HAP-1 (cell line): ENCODE results near the gene PLIN4.

Experiments
- DNase-seq, 2 experiments: peaks; one replicate each; pipeline ENCODE4 v3.0.0-alpha.2; 2016 to 2020; ENCODE audit warnings: low spot score in 2 of 2
- H3K27me3 ChIP-seq: fragments of 250-450 bp; sonication (Bioruptor Pico); 2 replicates; pipeline ENCODE4 v1.5.1; 2020; ENCODE audit warnings: low read depth, mild to moderate bottlenecking, moderate library complexity
- H3K36me3 ChIP-seq: fragments of 250-450 bp; sonication (Bioruptor Pico); replicated peaks from 2 replicates; pipeline ENCODE4 v1.5.1; 2020; ENCODE audit warnings: mild to moderate bottlenecking
- H3K4me1 ChIP-seq: fragments of 250-450 bp; sonication (Bioruptor Pico); 2 replicates; pipeline ENCODE4 v1.5.1; 2020; ENCODE audit warnings: mild to moderate bottlenecking
- H3K4me3 ChIP-seq: fragments of 250-450 bp; sonication (Bioruptor Pico); 2 replicates; pipeline ENCODE4 v1.5.1; 2020; ENCODE audit warnings: mild to moderate bottlenecking, moderate library complexity
- H3K9me3 ChIP-seq: fragments of 250-450 bp; sonication (Bioruptor Pico); 2 replicates; pipeline ENCODE4 v1.5.1; 2020; ENCODE audit warnings: mild to moderate bottlenecking, moderate library complexity
- in situ Hi-C: fragments of 300-500 bp; cut with MboI; formaldehyde crosslinking; loops from 3 replicates; pipeline ENCODE4 v1.14.3; 2020; ENCODE audit warnings: low sequenced_read_pairs, inconsistent platforms, mixed read lengths

Gene PLIN4

GRCh38 chr19:4471403-4472173, 46.7 kb downstream of the PLIN4 start:
- peak; percentile 99 to 100 for DNase-seq
- in situ Hi-C loops: no loop called here
- H3K4me1 ChIP-seq: no peaks in the 10 kb centered on the region; the same call in none of the 2 replicates
- no peaks in the 10 kb centered on the region for H3K27me3 ChIP-seq
- H3K9me3 ChIP-seq: no peaks in the 10 kb centered on the region
- H3K4me3 ChIP-seq: peak overlapping the region; percentile 42
- peaks cover 7% of the 10 kb centered on the region for H3K36me3 ChIP-seq

- no peaks in the 10 kb centered on the region for H3K27me3 ChIP-seq
- H3K9me3 ChIP-seq: no peaks in the 10 kb centered on the region
- DNase-seq: no peak
- no peaks in the 10 kb centered on the region; the same call in 1 of the 2 replicates for H3K36me3 ChIP-seq
- in situ Hi-C loops: no loop called here
- H3K4me3 ChIP-seq: no peak overlapping the region
- no peaks in the 10 kb centered on the region for H3K4me1 ChIP-seq
Observed at GRCh38 chr19:4467835-4468234, 50.5 kb downstream of the PLIN4 start.

- in situ Hi-C loops: no loop called here
- no peaks in the 10 kb centered on the region for H3K27me3 ChIP-seq
- DNase-seq: no peak
- H3K4me1 ChIP-seq: no peaks in the 10 kb centered on the region
- H3K4me3 ChIP-seq: no peak overlapping the region
- no peaks in the 10 kb centered on the region for H3K9me3 ChIP-seq
- no peaks in the 10 kb centered on the region for H3K36me3 ChIP-seq
Observed at GRCh38 chr19:4464815-4465581, 53.3 kb downstream of the PLIN4 start.

- Histone ChIP-seq H3K36me3 (peaks cover 4% of the 10 kb centered on the region), H3K4me3 (peak within 1 kb of the TSS; percentile 54), H3K9me3 (no peaks in the 10 kb centered on the region), H3K4me1 (peaks cover 10% of the 10 kb centered on the region), H3K27me3 (no peaks in the 10 kb centered on the region)
- peak; percentile 90 to 98 for DNase-seq
- in situ Hi-C loops: no loop called here
Observed at GRCh38 chr19:4457654-4458395, 60.5 kb downstream of the PLIN4 start, which contains the start of gene UBXN6. Gene UBXN6, minus strand, starts transcription at chr19:4457794. Its CDS starts 97 bp downstream, at chr19:4457697.

GRCh38 chr19:4456843-4457653, 61.2 kb downstream of the PLIN4 start:
- peak overlapping the region; percentile 54 for H3K4me3 ChIP-seq
- no peaks in the 10 kb centered on the region for H3K9me3 ChIP-seq
- peaks cover 10% of the 10 kb centered on the region for H3K4me1 ChIP-seq
- DNase-seq: peak; percentile 31 to 79
- peaks cover 12% of the 10 kb centered on the region for H3K36me3 ChIP-seq
- no peaks in the 10 kb centered on the region for H3K27me3 ChIP-seq
- in situ Hi-C loops: no loop called here

- Histone ChIP-seq H3K4me1 (peaks cover 10% of the 10 kb centered on the region), H3K4me3 (peak overlapping the region; percentile 54), H3K27me3 (no peaks in the 10 kb centered on the region), H3K9me3 (no peaks in the 10 kb centered on the region), H3K36me3 (peaks cover 15% of the 10 kb centered on the region)
- DNase-seq: peak in 1 of 2 experiments; percentile 54
- in situ Hi-C loops: no loop called here
Observed at GRCh38 chr19:4456476-4456842, 61.8 kb downstream of the PLIN4 start.

GRCh38 chr19:4455719-4456475, 62.4 kb downstream of the PLIN4 start:
- no peak for DNase-seq
- peak overlapping the region; percentile 54 for H3K4me3 ChIP-seq

GRCh38 chr19:4454747-4455718, 63.3 kb downstream of the PLIN4 start:
- in situ Hi-C loops: no loop called here
- peaks cover 20% of the 10 kb centered on the region for H3K36me3 ChIP-seq
- no peak overlapping the region for H3K4me3 ChIP-seq
- no peak for DNase-seq
- no peaks in the 10 kb centered on the region for H3K9me3 ChIP-seq
- peaks cover 10% of the 10 kb centered on the region for H3K4me1 ChIP-seq
- no peaks in the 10 kb centered on the region for H3K27me3 ChIP-seq

More at GRCh38 chr19:4455719-4456475, 62.4 kb downstream of the PLIN4 start:
- no peaks in the 10 kb centered on the region for H3K27me3 ChIP-seq
- in situ Hi-C loops: no loop called here
- H3K9me3 ChIP-seq: no peaks in the 10 kb centered on the region
- peaks cover 10% of the 10 kb centered on the region for H3K4me1 ChIP-seq
- H3K36me3 ChIP-seq: peaks cover 20% of the 10 kb centered on the region

GRCh38 chr19:4453232-4454179, 64.8 kb downstream of the PLIN4 start:
- Histone ChIP-seq H3K9me3 (no peaks in the 10 kb centered on the region), H3K36me3 (peaks cover 29% of the 10 kb centered on the region), H3K4me1 (peaks cover 10% of the 10 kb centered on the region), H3K4me3 (no peak overlapping the region), H3K27me3 (no peaks in the 10 kb centered on the region)
- DNase-seq: no peak
- in situ Hi-C loops: no loop called here

GRCh38 chr19:4452230-4452990, 65.9 kb downstream of the PLIN4 start:
- Histone ChIP-seq H3K27me3 (no peaks in the 10 kb centered on the region), H3K4me3 (no peak overlapping the region), H3K4me1 (peaks cover 6% of the 10 kb centered on the region; the same call in 1 of the 2 replicates), H3K9me3 (no peaks in the 10 kb centered on the region), H3K36me3 (peaks cover 40% of the 10 kb centered on the region)
- in situ Hi-C loops: no loop called here
- DNase-seq: no peak
